Left renal cortex interstitium (tissue), 4 donors: ENCODE measurements around the gene CCDC149. TPM values are rescaled to one million over a fixed set of nuclear protein-coding genes. Genes with fewer than 3 reads are reported as not detected.

ENCODE experiments used
- polyA plus RNA-seq, 4 donors: library from polyadenylated mRNA; unstranded; fragments of 120-200 nt; gene quantifications; one replicate each; pipeline ENCODE4 v1.2.1, GENCODE V29; 2013; ENCODE audit not compliant: insufficient read length in 4 of 4

CCDC149 gene
- polyA plus RNA-seq, 4 donors, result 15.9 to 20.1 (median 19.3) TPM

Other genes with a start within 250 kb of the CCDC149 start
- 10 to 100 TPM; 10.8 to 15.9 (median 13.9) TPM for gene SOD3, start 117.5 kb downstream of the CCDC149 start, polyA plus RNA-seq
- gene LGI2, start 117.9 kb upstream of the CCDC149 start, polyA plus RNA-seq, result 10 to 100 TPM; 23.6 to 32.3 (median 25.0) TPM
- 10 to 100 TPM; 16.4 to 21.2 (median 17.8) TPM for gene SEPSECS, start 247.4 kb upstream of the CCDC149 start, polyA plus RNA-seq